Activated T-cell treated with anti-CD3 and anti-CD28 coated beads, Interleukin-2, amount 50 U/mL, for 4 hours (primary cell): ENCODE results near the gene TRIM43. TPM values are rescaled to one million over a fixed set of nuclear protein-coding genes. Genes with fewer than 3 reads are reported as not detected.
"Not testable (repeated sequence)": the region's sequence is repeated elsewhere in the genome, so short reads cannot be mapped to it uniquely, and the experiment has no call there.

ENCODE experiments used
- ATAC-seq, 2 donors: fragments of 200-7000 bp; cut with Tn5 transposase; one replicate each; pipeline ENCODE4 v1.10.0; 2021
- DNase-seq: peaks from one replicate; pipeline ENCODE4 v3.0.0-alpha.2; 2020
- H3K27me3 Mint-ChIP-seq: one replicate; pipeline ENCODE4 v1.8.0; 2021; ENCODE audit warnings: low read depth, mixed read lengths
- H3K36me3 Mint-ChIP-seq: one replicate; pipeline ENCODE4 v1.8.0; 2022; ENCODE audit warnings: mixed read lengths; ENCODE audit not compliant: insufficient read depth
- H3K4me1 Mint-ChIP-seq: one replicate; pipeline ENCODE4 v1.8.0; 2021; ENCODE audit warnings: low read depth, mixed read lengths
- H3K4me3 Mint-ChIP-seq: one replicate; pipeline ENCODE4 v1.8.0; 2021; ENCODE audit warnings: mild to moderate bottlenecking, moderate library complexity, mixed read lengths
- H3K9me3 Mint-ChIP-seq: one replicate; pipeline ENCODE4 v1.8.0; 2021; ENCODE audit warnings: mixed read lengths
- total RNA-seq, 3 donors: library from RNA; stranded (reverse); gene quantifications; one replicate each; pipeline ENCODE4 v1.2.1, GENCODE V29; 2021

TRIM43 gene
- total RNA-seq: not detected

DNA sequence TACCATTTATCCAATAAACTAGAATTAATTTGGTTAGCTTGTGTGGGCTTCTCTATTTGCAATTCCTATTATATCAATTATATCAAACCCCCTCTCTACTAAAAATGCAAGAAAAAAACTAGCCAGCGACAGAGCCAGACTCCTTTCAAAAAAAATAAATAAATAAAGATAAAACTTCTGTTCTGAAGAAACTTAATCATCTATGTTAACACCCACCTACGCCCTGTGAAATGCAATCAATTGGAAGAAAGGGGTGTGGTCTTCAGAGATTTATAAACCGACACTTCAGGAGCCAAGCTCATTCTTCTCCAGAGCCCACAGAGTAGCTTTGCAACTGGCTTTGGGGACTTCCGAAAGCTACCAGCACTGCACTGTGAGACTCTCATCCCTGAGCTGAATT is at the start of gene TRIM43:
TRIM43 (plus strand) TSS at position 301 of the 400 bp plus-strand sequence. CDS start 2,023 bp downstream, outside the sequence.
- not testable (repeated sequence) for H3K4me1 Mint-ChIP-seq, DNase-seq, H3K36me3 Mint-ChIP-seq, ATAC-seq, H3K9me3 Mint-ChIP-seq, H3K4me3 Mint-ChIP-seq
- peaks cover 12% of the 10 kb centered on the region for H3K27me3 Mint-ChIP-seq

DNA sequence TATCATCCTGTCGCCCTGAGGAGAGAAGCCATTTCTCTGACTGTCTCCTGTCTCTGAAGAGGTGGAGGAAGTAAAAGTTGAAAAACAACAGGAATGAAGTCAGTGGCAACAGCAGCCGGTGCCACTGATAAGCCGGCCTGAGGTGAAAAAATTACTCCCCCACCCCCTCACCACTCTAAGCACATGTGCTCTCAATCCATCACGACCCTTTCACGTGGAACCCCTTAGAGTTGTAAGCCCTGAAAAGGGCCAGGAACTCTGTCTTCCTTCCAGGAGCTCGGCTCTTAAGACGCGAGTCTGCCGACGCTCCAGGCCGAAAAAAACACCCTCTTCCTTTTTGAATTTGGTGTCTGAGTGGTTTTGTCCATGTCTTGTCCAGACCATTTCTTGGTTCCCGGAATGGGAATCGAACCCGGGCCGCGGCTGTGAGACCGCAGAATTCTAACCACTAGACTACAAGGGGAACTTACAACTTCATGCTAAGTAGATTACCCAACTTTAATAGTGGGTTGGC is 40.7 kb upstream of the TRIM43 start:
- DNase-seq (no peak), ATAC-seq (no peak)
- Mint-ChIP-seq H3K9me3 (no peaks in the 10 kb centered on the region), H3K4me1 (no peaks in the 10 kb centered on the region), H3K36me3 (no peaks in the 10 kb centered on the region), H3K27me3 (peaks cover 24% of the 10 kb centered on the region), H3K4me3 (no peak overlapping the region)

DNA sequence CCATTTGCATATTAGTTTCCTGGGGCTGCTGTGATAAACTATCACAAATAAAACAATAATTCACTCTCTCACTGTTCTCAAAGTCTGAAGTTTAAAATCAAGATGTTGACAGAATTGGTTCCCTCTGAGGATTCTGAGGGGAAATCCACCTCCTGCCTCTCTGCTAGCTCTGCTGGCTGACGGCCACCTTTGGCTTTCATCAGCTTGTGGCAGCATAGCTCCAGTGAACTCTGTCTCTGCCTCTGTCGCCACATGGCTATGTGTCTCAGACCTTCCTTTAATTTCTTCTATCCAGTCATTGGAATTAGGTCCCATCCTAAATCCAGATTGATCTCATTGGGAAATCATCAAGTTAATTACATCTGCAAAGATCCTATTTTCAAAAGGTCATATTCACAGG is 38.9 kb upstream of the TRIM43 start:
- H3K9me3 Mint-ChIP-seq: no peaks in the 10 kb centered on the region
- peaks cover 24% of the 10 kb centered on the region for H3K27me3 Mint-ChIP-seq
- H3K4me1 Mint-ChIP-seq: no peaks in the 10 kb centered on the region
- H3K4me3 Mint-ChIP-seq: no peak overlapping the region
- ATAC-seq (no peak), DNase-seq (no peak)
- no peaks in the 10 kb centered on the region for H3K36me3 Mint-ChIP-seq

DNA sequence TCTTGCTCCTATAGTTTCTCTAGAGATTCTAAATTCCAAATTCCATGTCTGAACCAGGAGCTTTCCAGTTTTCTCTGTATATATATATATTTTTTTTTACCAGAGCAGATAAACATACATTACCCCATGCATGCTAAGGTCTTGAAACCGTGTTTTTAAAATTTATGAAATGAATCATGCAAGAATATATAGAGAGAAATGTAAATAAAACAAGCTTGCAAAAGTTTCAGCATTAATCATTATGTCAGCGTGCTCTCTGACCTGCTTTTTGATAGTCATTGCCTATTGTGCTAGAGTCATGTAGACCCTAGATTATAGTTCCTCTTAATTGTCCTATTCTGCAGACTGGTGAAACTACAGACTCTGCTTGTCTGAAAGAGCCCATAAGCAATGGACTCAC is 22.6 kb upstream of the TRIM43 start:
- Mint-ChIP-seq H3K4me3 (no peak overlapping the region), H3K4me1 (no peaks in the 10 kb centered on the region), H3K36me3 (no peaks in the 10 kb centered on the region)

DNA sequence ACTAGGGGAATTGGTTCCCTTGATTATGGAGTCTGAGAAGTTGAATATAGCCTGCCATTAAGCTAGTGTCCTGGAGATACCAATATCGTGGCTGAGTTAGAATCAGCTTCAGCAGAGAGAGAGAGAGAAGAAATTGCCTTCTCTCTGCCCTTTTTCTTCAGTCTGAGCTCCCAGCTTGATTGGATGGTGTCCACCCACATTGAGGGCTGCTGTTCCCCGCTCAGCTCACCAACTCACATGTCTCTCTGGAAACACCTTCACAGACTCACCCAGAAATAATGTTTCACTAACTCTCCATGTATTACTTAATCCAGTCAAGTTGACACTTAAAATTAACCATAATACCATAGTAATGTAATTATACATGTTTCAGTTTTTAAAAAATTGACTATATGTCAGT is 17.9 kb upstream of the TRIM43 start:
- Mint-ChIP-seq H3K9me3 (no peaks in the 10 kb centered on the region), H3K36me3 (no peaks in the 10 kb centered on the region), H3K4me1 (no peaks in the 10 kb centered on the region), H3K4me3 (no peak overlapping the region), H3K27me3 (peaks cover 19% of the 10 kb centered on the region)
- no peak for DNase-seq
- ATAC-seq: no peak

More for the DNA sequence above, 22.6 kb upstream of the TRIM43 start:
- Mint-ChIP-seq H3K27me3 (peaks cover 27% of the 10 kb centered on the region), H3K9me3 (no peaks in the 10 kb centered on the region)
- ATAC-seq: no peak
- no peak for DNase-seq

DNA sequence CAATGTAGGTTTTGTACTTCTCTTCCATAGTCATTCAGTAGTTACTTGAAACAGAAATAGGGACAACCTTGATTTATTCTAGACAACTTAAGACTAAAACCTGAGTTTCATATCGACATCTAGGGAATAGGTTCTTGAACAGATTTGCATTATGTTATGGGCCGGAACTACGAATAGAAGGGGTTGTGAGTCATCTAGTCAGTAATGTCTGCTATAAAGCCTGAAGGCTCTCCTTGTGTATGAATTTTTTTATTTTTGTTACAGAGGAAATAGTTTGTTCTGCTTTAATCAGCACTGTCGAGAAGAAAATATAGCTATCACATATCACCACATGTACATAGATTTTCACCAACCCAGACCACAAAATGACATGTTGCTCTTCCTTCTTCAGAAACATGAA is 17.3 kb upstream of the TRIM43 start:
- Mint-ChIP-seq H3K4me1 (no peaks in the 10 kb centered on the region), H3K9me3 (no peaks in the 10 kb centered on the region), H3K36me3 (no peaks in the 10 kb centered on the region), H3K27me3 (peaks cover 19% of the 10 kb centered on the region), H3K4me3 (no peak overlapping the region)
- ATAC-seq (no peak), DNase-seq (no peak)

DNA sequence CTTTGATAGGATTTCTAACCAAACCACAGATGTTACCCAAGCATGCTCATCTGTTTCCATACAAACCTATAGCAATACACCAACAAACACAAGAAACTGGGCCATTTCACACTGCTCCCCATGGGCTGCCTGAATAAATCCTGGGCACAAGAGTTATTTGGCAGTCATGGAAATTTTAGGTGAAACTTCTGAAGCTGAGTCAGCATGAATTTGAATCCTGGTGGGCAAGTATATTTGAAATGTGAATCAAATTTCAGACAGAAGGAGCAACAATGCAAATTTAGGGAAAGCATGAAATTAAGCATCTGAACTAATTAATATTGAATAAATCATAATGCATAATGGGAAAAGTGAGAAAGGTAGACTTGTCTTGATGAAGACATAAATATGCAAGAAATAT is 15.9 kb upstream of the TRIM43 start:
- no peaks in the 10 kb centered on the region for H3K4me1 Mint-ChIP-seq
- DNase-seq: no peak
- peaks cover 12% of the 10 kb centered on the region for H3K27me3 Mint-ChIP-seq
- no peaks in the 10 kb centered on the region for H3K36me3 Mint-ChIP-seq
- no peak for ATAC-seq
- H3K9me3 Mint-ChIP-seq: no peaks in the 10 kb centered on the region
- no peak overlapping the region for H3K4me3 Mint-ChIP-seq

DNA sequence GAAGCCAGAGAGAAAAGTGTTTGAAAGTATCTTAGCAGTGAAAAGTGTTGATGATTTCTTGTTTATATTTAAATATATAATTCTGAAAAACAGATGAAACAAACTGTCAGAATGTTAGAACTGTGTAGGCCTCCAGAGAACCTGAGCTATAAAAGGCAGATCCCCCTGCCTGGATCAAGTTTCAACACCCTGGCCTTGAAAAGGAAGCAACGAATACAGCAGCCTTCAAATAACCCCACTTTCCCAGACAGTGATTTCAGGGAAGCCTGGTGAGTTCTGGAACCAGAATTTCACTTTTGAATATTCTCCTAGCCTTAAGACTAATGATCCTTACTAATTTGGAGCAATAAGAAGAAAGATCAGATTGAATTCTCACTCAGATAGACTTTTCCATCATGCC is 13.3 kb upstream of the TRIM43 start:
- H3K27me3 Mint-ChIP-seq: peaks cover 9% of the 10 kb centered on the region
- no peaks in the 10 kb centered on the region for H3K4me1 Mint-ChIP-seq
- DNase-seq: no peak
- no peaks in the 10 kb centered on the region for H3K36me3 Mint-ChIP-seq
- ATAC-seq: no peak
- no peak overlapping the region for H3K4me3 Mint-ChIP-seq
- H3K9me3 Mint-ChIP-seq: no peaks in the 10 kb centered on the region

DNA sequence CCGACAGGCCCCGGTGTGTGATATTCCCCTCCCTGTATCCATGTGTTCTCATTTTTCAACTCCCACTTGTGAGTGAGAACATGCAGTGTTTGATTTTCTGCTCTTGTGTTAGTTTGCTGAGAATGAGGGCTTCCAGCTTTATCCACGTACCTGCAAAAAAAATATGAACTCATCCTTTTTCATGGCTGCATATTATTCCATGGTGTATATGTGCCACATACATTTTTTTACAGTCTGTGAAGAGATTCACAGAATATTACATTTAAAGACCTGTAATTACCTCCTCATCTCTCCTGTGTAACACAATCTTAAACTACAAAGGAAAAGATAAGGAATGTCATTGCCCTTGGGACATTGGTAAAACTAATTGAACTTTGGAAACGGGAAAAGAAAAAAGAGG is 8.3 kb upstream of the TRIM43 start:
- not testable (repeated sequence) for H3K4me3 Mint-ChIP-seq, DNase-seq, H3K36me3 Mint-ChIP-seq, H3K9me3 Mint-ChIP-seq, ATAC-seq, H3K4me1 Mint-ChIP-seq
- H3K27me3 Mint-ChIP-seq: peaks cover 12% of the 10 kb centered on the region

DNA sequence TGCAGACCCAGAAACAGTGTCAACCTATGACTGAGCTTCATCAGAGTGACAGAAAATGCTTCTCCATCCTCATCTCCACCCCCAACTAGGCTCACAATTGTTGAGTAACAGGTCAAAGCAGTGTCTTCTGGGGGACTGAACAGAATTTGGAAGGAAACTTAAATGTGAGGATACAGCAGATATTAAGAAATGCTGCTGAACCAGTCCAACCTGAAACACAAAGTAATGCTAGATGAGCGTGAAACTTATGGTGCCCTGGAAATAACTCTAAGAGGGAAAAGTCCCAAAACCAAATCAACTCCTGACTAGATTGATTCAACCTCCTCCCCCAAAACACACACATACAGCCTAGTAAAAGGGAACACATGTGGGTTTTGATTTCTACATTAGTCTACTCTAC is 7.5 kb upstream of the TRIM43 start:
- H3K9me3 Mint-ChIP-seq, H3K27me3 Mint-ChIP-seq, H3K4me3 Mint-ChIP-seq, H3K4me1 Mint-ChIP-seq, ATAC-seq, DNase-seq, H3K36me3 Mint-ChIP-seq: not testable (repeated sequence)

DNA sequence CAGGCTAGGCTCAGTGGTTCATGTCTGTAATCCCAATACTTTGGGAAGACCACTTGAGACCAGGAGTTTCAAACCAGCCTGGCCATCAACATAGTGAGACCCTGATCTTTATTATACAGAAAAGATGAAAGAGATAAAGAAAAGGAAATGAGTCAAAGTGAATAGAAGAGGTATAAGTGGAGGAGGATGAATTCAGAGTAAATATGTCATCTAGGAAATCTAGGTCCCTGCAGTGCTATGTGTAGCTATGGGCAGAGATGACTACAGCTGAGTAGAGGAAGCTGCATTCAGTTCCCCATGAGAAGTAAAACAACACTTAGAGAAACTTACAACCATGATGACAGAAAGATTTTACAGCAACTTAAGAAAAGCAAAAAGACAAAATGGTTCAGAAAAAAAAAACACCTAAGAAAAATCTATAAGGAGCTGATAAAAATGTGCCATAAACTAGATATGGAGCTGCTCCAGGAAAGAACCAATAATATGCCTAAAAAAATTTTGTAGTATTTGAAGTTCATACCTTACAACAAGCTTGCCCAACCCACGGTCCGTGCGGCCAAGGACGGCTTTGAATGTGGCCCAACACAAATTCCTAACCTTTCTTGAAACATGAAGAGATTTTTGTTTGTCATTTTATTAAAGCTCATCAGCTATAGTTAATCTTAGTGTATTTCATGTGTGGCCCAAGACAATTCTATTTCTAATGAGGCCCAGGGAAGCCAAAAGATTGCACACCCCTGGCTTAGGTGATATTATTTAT is 1.8 kb upstream of the TRIM43 start:
- H3K4me3 Mint-ChIP-seq, ATAC-seq, H3K9me3 Mint-ChIP-seq, DNase-seq, H3K4me1 Mint-ChIP-seq, H3K36me3 Mint-ChIP-seq: not testable (repeated sequence)
- peaks cover 10% of the 10 kb centered on the region for H3K27me3 Mint-ChIP-seq

DNA sequence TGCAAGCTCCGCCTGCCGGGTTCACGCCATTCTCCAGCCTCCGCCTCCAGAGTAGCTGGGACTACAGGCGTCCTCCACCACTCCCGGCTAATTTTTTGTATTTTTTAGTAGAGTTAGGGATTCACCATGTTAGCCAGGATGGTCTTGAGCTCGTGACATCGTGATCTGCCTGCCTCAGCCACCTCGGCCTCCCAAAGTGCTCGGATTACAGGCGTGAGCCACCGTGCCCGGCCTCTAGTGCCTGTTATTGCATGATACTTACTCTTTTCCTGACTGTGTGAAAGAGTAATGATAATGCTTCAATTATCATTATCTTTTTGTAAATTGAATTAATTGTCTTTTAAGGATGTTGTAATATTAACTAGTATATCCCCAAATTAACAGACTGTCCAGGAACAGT is 1.2 kb downstream of the TRIM43 start:
- H3K36me3 Mint-ChIP-seq, DNase-seq, H3K9me3 Mint-ChIP-seq, ATAC-seq, H3K4me3 Mint-ChIP-seq, H3K4me1 Mint-ChIP-seq: not testable (repeated sequence)
- H3K27me3 Mint-ChIP-seq: peaks cover 10% of the 10 kb centered on the region

DNA sequence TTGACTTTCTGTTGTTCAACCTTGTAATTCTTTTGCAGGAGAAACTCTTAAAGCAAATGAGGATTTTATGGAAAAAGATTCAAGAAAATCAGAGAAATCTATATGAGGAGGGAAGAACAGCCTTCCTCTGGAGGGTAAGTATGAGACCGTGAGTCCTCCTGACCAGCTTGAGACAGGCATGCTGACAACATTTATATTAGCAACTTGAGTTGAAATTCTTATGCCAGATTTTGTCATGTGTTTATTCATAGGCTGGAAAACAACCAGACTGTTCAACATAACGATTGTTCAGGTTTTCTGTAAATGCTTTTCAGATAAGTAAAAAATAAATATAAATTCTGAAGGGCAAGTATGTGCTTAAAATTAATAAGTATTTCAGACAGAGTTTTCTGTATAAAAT is 3.2 kb downstream of the TRIM43 start:
- not testable (repeated sequence) for H3K36me3 Mint-ChIP-seq, H3K4me1 Mint-ChIP-seq, H3K4me3 Mint-ChIP-seq, DNase-seq, H3K9me3 Mint-ChIP-seq, H3K27me3 Mint-ChIP-seq, ATAC-seq

DNA sequence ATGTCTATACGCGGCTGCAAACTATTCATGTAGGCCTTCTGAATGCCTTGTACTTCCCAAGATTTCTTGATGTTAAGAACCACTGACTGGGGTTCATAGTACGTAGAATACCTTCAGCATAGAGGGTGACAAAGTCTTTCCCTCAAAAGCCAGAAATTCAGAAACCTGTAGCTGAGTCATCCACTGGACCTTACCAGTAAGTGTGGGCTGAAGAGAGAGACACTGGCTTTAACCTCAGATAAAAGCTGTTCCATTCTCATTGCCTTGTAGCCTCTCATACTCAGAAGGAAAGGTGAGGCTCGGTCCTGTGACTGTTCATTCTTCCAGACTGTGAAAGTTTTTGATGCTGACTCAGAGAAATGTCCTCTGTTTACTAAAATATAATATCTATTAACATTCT is 9.5 kb downstream of the TRIM43 start:
- H3K27me3 Mint-ChIP-seq, H3K4me3 Mint-ChIP-seq, H3K9me3 Mint-ChIP-seq, DNase-seq, H3K4me1 Mint-ChIP-seq, ATAC-seq, H3K36me3 Mint-ChIP-seq: not testable (repeated sequence)

DNA sequence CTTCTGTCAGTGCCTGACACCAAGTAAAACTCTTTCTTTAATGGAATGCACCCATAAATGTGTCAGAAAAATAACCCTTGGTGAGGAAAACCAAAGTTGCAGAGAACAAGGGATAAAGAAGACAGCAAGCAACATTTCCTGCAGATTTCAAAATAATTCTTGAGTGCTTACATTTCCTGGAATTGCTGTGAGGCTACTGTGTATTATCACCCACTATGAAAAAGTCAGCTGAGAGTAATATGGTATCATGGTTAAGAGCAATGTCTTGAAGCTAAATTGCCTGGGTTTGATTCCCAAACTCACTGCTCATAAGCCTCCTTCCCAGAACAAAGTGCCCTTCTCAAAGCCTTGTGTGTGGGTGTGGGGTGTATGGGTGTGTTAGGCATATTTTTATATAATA is 10.3 kb downstream of the TRIM43 start:
- not testable (repeated sequence) for H3K4me3 Mint-ChIP-seq, ATAC-seq, H3K36me3 Mint-ChIP-seq, H3K4me1 Mint-ChIP-seq, H3K9me3 Mint-ChIP-seq, H3K27me3 Mint-ChIP-seq, DNase-seq
